Measurements from ENCODE around the gene MCEE. TPM values are rescaled to one million over a fixed set of nuclear protein-coding genes. Genes with fewer than 3 reads are reported as not detected.
"Not testable (repeated sequence)": the region's sequence is repeated elsewhere in the genome, so short reads cannot be mapped to it uniquely, and the experiment has no call there.

Gene MCEE
- polyA plus RNA-seq, 1 of the 3 experiments (the other 2 are of a cell fraction) = 6.2 TPM

GRCh38 chr2:71083752-71084312 is 46.2 kb downstream of the MCEE start:
- not testable (repeated sequence) for H3K4me2 ChIP-seq; H3K9me2 ChIP-seq; H3F3A ChIP-seq (replicated peaks; ENCODE audit: insufficient read depth); H3K9me3 ChIP-seq; H4K20me1 ChIP-seq (ENCODE audit: insufficient read depth); H3K27ac ChIP-seq (ENCODE audit: low read depth in 2 of 2, low read length in 1 of 2); DNase-seq; H3K36me3 ChIP-seq (replicated peaks in 1 of 2; ENCODE audit: control insufficient read depth in 1 of 2, insufficient read depth in 2 of 2, low read length in 1 of 2); H3K27me3 ChIP-seq (ENCODE audit: insufficient read depth); H2AFZ ChIP-seq (ENCODE audit: low read depth); H3K4me1 ChIP-seq (ENCODE audit: control insufficient read depth in 1 of 2, insufficient read depth in 2 of 2, low read depth in 1 of 2, low read length in 1 of 2); H3K79me2 ChIP-seq (ENCODE audit: insufficient read depth); H3K4me3 ChIP-seq (ENCODE audit: low read depth in 2 of 2, low read length in 1 of 2); H3K9ac ChIP-seq
- CTCF ChIA-PET = interaction anchor here (1.3 to 1.5 kb wide), 2 partner anchors 16 to 17 kb away, joined by 3 to 4 read pairs; partner anchors contain the start of gene NAGK
- 82% methylated on average over 10 of the region's 13 CpGs for WGBS (ENCODE audit: low lambda C conversion rate)
- POLR2A ChIA-PET = interaction anchor here (0.8 kb wide), 1 partner anchor 16 kb away, joined by 6 read pairs; the partner anchor contains the start of gene NAGK

GRCh38 chr2:71083297-71083696 is 46.7 kb downstream of the MCEE start:
- H3K9ac ChIP-seq; DNase-seq; H3K27ac ChIP-seq (ENCODE audit: low read depth in 2 of 2, low read length in 1 of 2); H3K4me1 ChIP-seq (ENCODE audit: control insufficient read depth in 1 of 2, insufficient read depth in 2 of 2, low read depth in 1 of 2, low read length in 1 of 2); H3K9me2 ChIP-seq; H3K4me2 ChIP-seq; H4K20me1 ChIP-seq (ENCODE audit: insufficient read depth); H3K4me3 ChIP-seq (ENCODE audit: low read depth in 2 of 2, low read length in 1 of 2); H3F3A ChIP-seq (replicated peaks; ENCODE audit: insufficient read depth); H3K9me3 ChIP-seq; H3K79me2 ChIP-seq (ENCODE audit: insufficient read depth); H3K27me3 ChIP-seq (ENCODE audit: insufficient read depth); H3K36me3 ChIP-seq (replicated peaks in 1 of 2; ENCODE audit: control insufficient read depth in 1 of 2, insufficient read depth in 2 of 2, low read length in 1 of 2); H2AFZ ChIP-seq (ENCODE audit: low read depth): not testable (repeated sequence)
- CTCF ChIA-PET = interaction anchor here (1.5 kb wide), 1 partner anchor 15 kb away, joined by 3 read pairs; the partner anchor contains the start of gene NAGK
- POLR2A ChIA-PET = interaction anchor here (0.8 kb wide), 1 partner anchor 15 kb away, joined by 6 read pairs; the partner anchor contains the start of gene NAGK
- WGBS (ENCODE audit: low lambda C conversion rate) = no CpG with 5 or more reads among the region's 3 CpGs

- Histone ChIP-seq H3K36me3 (replicated peaks in 1 of 2; ENCODE audit: control insufficient read depth in 1 of 2, insufficient read depth in 2 of 2, low read length in 1 of 2) (peaks cover 6 to 13% of the 10 kb centered on the region in 2 experiments), H2AFZ (ENCODE audit: low read depth) (no peak overlapping the region), H3K4me1 (ENCODE audit: control insufficient read depth in 1 of 2, insufficient read depth in 2 of 2, low read depth in 1 of 2, low read length in 1 of 2) (no peaks in the 10 kb centered on the region), H3K4me2 (no peak overlapping the region), H4K20me1 (ENCODE audit: insufficient read depth) (no peaks in the 10 kb centered on the region), H3K9me3 (no peaks in the 10 kb centered on the region), H3K27ac (ENCODE audit: low read depth in 2 of 2, low read length in 1 of 2) (no peak overlapping the region), H3K9me2 (no peaks in the 10 kb centered on the region), H3F3A (replicated peaks; ENCODE audit: insufficient read depth) (no peaks in the 10 kb centered on the region), H3K4me3 (ENCODE audit: low read depth in 2 of 2, low read length in 1 of 2) (no peak overlapping the region), H3K27me3 (ENCODE audit: insufficient read depth) (no peaks in the 10 kb centered on the region), H3K79me2 (ENCODE audit: insufficient read depth) (no peaks in the 10 kb centered on the region), H3K9ac (no peak overlapping the region)
- ChIA-PET CTCF (interaction anchor here (1.5 kb wide), 1 partner anchor 14 kb away, joined by 3 read pairs; the partner anchor contains the start of gene NAGK), POLR2A (no interaction called here)
- no peak for DNase-seq
- TF ChIP-seq MEF2A (IDR thresholded peaks at IDR 0.05; ENCODE audit: borderline replicate concordance, low read depth) = no peak
- WGBS (ENCODE audit: low lambda C conversion rate) = 87% methylated on average over 5 of the region's 5 CpGs
Measured at GRCh38 chr2:71082402-71083252, 47.4 kb downstream of the MCEE start.

- Histone ChIP-seq H3K4me1 (ENCODE audit: control insufficient read depth in 1 of 2, insufficient read depth in 2 of 2, low read depth in 1 of 2, low read length in 1 of 2) (no peaks in the 10 kb centered on the region), H4K20me1 (ENCODE audit: insufficient read depth) (no peaks in the 10 kb centered on the region), H3K4me2 (no peak overlapping the region), H3K9me2 (no peaks in the 10 kb centered on the region), H2AFZ (ENCODE audit: low read depth) (no peak overlapping the region), H3K4me3 (ENCODE audit: low read depth in 2 of 2, low read length in 1 of 2) (no peak overlapping the region), H3K36me3 (replicated peaks in 1 of 2; ENCODE audit: control insufficient read depth in 1 of 2, insufficient read depth in 2 of 2, low read length in 1 of 2) (peaks cover 27 to 43% of the 10 kb centered on the region in 2 experiments), H3K27ac (ENCODE audit: low read depth in 2 of 2, low read length in 1 of 2) (no peak overlapping the region), H3K9ac (no peak overlapping the region), H3F3A (replicated peaks; ENCODE audit: insufficient read depth) (no peaks in the 10 kb centered on the region), H3K9me3 (no peaks in the 10 kb centered on the region), H3K79me2 (ENCODE audit: insufficient read depth) (no peaks in the 10 kb centered on the region), H3K27me3 (ENCODE audit: insufficient read depth) (no peaks in the 10 kb centered on the region)
- POLR2A ChIA-PET = no interaction called here
- no peak for DNase-seq
- CTCF ChIA-PET = interaction anchor here (1.2 kb wide), 1 partner anchor 87 kb away, joined by 3 read pairs; no protein-coding TSS in a partner anchor
- 90% methylated on average over 3 of the region's 3 CpGs for WGBS (ENCODE audit: low lambda C conversion rate)
- TF ChIP-seq ZBTB33 (IDR thresholded peaks at IDR 0.05; ENCODE audit: borderline replicate concordance, low read depth) = no peak
- TF ChIP-seq CTCF (IDR thresholded peaks at IDR 0.05) = no peak
- no peak for TF ChIP-seq GABPA (IDR thresholded peaks at IDR 0.05; ENCODE audit: low read depth)
- no peak for TF ChIP-seq SMC3 (IDR thresholded peaks at IDR 0.05; ENCODE audit: low read depth, low read length)
- TF ChIP-seq FOSL2 (IDR thresholded peaks at IDR 0.05; ENCODE audit: borderline replicate concordance, low read depth) = no peak
- TF ChIP-seq RFX5 (IDR thresholded peaks at IDR 0.05; ENCODE audit: low read length) = no peak
- TF ChIP-seq FOXJ3 (CRISPR knock-in tag; IDR thresholded peaks at IDR 0.05) = no peak
Measured at GRCh38 chr2:71078624-71079023, 51.4 kb downstream of the MCEE start.
